ENCODE data around the gene B3GLCT. TPM values are rescaled to one million over a fixed set of nuclear protein-coding genes. Genes with fewer than 3 reads are reported as not detected.

B3GLCT gene
- total RNA-seq, 8 experiments from 2014 or later, result 4.1 to 35.7 (median 7.8) TPM

GRCh38 chr13:31274390-31274789 lies 74.6 kb downstream of the B3GLCT start:
- no peak overlapping the region for H3K4me3 ChIP-seq
- 31 to 80% (median 45%) methylated on average over 1 to 4 of the region's 4 CpGs; no CpG with 5 or more reads in 4 of the 10 experiments for WGBS, 10 experiments
- H3K4me1 ChIP-seq (replicated peaks in 1 of 2), result no peaks in the 10 kb centered on the region
- in situ Hi-C loops (cut with MboI; ENCODE audit: low pct_unique_long_range_greater_than_20kb in 2 of 9, low sequenced_read_pairs in 9 of 9, unreplicated experiment in 9 of 9), result no loop called here
- no peak overlapping the region for H3K27ac ChIP-seq
- peak in 6 of 8 experiments; percentile 55 to 93 (median 58) for ATAC-seq (replicated peaks in 6 of 8)

- H3K4me3 ChIP-seq, result no peak overlapping the region
- 75 to 100% (median 90%) methylated on average over 1 to 5 of the region's 5 CpGs for WGBS, 10 experiments
- no peak for ATAC-seq (replicated peaks in 6 of 8)
- no peak overlapping the region for H3K27ac ChIP-seq
- in situ Hi-C loops (cut with MboI; ENCODE audit: low pct_unique_long_range_greater_than_20kb in 2 of 9, low sequenced_read_pairs in 9 of 9, unreplicated experiment in 9 of 9), result no loop called here
- no peaks in the 10 kb centered on the region for H3K4me1 ChIP-seq (replicated peaks in 1 of 2)
Observed at GRCh38 chr13:31276421-31276820, 76.6 kb downstream of the B3GLCT start.

- 100% methylated on average over 1 of the region's 1 CpG; no CpG with 5 or more reads in 7 of the 10 experiments for WGBS, 10 experiments
- in situ Hi-C loops (cut with MboI; ENCODE audit: low pct_unique_long_range_greater_than_20kb in 2 of 9, low sequenced_read_pairs in 9 of 9, unreplicated experiment in 9 of 9), result no loop called here
- Histone ChIP-seq H3K27ac (no peak overlapping the region), H3K4me1 (replicated peaks in 1 of 2) (no peaks in the 10 kb centered on the region), H3K4me3 (no peak overlapping the region)
- no peak for ATAC-seq (replicated peaks in 6 of 8)
Observed at GRCh38 chr13:31278869-31279268, 79.1 kb downstream of the B3GLCT start.

- in situ Hi-C loops (cut with MboI; ENCODE audit: low pct_unique_long_range_greater_than_20kb in 2 of 9, low sequenced_read_pairs in 9 of 9, unreplicated experiment in 9 of 9), result no loop called here
- H3K4me3 ChIP-seq, result no peak overlapping the region
- WGBS, 10 experiments, result 79 to 100% (median 94%) methylated on average over 1 to 3 of the region's 3 CpGs; no CpG with 5 or more reads in 1 of the 10 experiments
- ATAC-seq (replicated peaks in 6 of 8), result no peak
- H3K4me1 ChIP-seq (replicated peaks in 1 of 2), result no peaks in the 10 kb centered on the region
- H3K27ac ChIP-seq, result no peak overlapping the region
Observed at GRCh38 chr13:31282741-31283455, 83.1 kb downstream of the B3GLCT start.

GRCh38 chr13:31286930-31287329 lies 87.2 kb downstream of the B3GLCT start:
- in situ Hi-C loops (cut with MboI; ENCODE audit: low pct_unique_long_range_greater_than_20kb in 2 of 9, low sequenced_read_pairs in 9 of 9, unreplicated experiment in 9 of 9), result no loop called here
- Histone ChIP-seq H3K4me1 (replicated peaks in 1 of 2) (no peaks in the 10 kb centered on the region), H3K4me3 (no peak overlapping the region), H3K27ac (no peak overlapping the region)
- ATAC-seq (replicated peaks in 6 of 8), result no peak
- 84 to 100% (median 94%) methylated on average over 1 to 2 of the region's 2 CpGs; no CpG with 5 or more reads in 5 of the 10 experiments for WGBS, 10 experiments

GRCh38 chr13:31301119-31301518 lies 101.3 kb downstream of the B3GLCT start:
- H3K4me3 ChIP-seq, result no peak overlapping the region
- ATAC-seq (replicated peaks in 6 of 8), result no peak

GRCh38 chr13:31310356-31310755 lies 110.6 kb downstream of the B3GLCT start:
- in situ Hi-C loops (cut with MboI; ENCODE audit: low pct_unique_long_range_greater_than_20kb in 2 of 9, low sequenced_read_pairs in 9 of 9, unreplicated experiment in 9 of 9), result no loop called here
- no peak overlapping the region for H3K27ac ChIP-seq
- H3K4me3 ChIP-seq, result no peak overlapping the region
- no peaks in the 10 kb centered on the region for H3K4me1 ChIP-seq (replicated peaks in 1 of 2)
- no peak for ATAC-seq (replicated peaks in 6 of 8)
- 85 to 100% (median 90%) methylated on average over 1 to 3 of the region's 4 CpGs; no CpG with 5 or more reads in 5 of the 10 experiments for WGBS, 10 experiments

More at GRCh38 chr13:31301119-31301518, 101.3 kb downstream of the B3GLCT start:
- Histone ChIP-seq H3K4me1 (replicated peaks in 1 of 2) (no peaks in the 10 kb centered on the region), H3K27ac (no peak overlapping the region)
- in situ Hi-C loops (cut with MboI; ENCODE audit: low pct_unique_long_range_greater_than_20kb in 2 of 9, low sequenced_read_pairs in 9 of 9, unreplicated experiment in 9 of 9), result no loop called here

- H3K4me3 ChIP-seq, result no peak overlapping the region
- in situ Hi-C loops (cut with MboI; ENCODE audit: low pct_unique_long_range_greater_than_20kb in 2 of 9, low sequenced_read_pairs in 9 of 9, unreplicated experiment in 9 of 9), result no loop called here
- peak in 1 of 8 experiments; percentile 23 for ATAC-seq (replicated peaks in 6 of 8)
- no CpG with 5 or more reads among the region's 3 CpGs for WGBS, 10 experiments
- H3K27ac ChIP-seq, result no peak overlapping the region
- H3K4me1 ChIP-seq (replicated peaks in 1 of 2), result no peaks in the 10 kb centered on the region
Observed at GRCh38 chr13:31310786-31311185, 111.0 kb downstream of the B3GLCT start.

- in situ Hi-C loops (cut with MboI; ENCODE audit: low pct_unique_long_range_greater_than_20kb in 2 of 9, low sequenced_read_pairs in 9 of 9, unreplicated experiment in 9 of 9), result no loop called here
- no peak for ATAC-seq (replicated peaks in 6 of 8)
- H3K4me3 ChIP-seq, result no peak overlapping the region
- no peak overlapping the region for H3K27ac ChIP-seq
- WGBS, 10 experiments, result 63 to 100% (median 92%) methylated on average over 1 to 2 of the region's 2 CpGs; no CpG with 5 or more reads in 2 of the 10 experiments
- H3K4me1 ChIP-seq (replicated peaks in 1 of 2), result no peaks in the 10 kb centered on the region
Observed at GRCh38 chr13:31311921-31312320, 112.1 kb downstream of the B3GLCT start.

GRCh38 chr13:31314961-31315360 lies 115.2 kb downstream of the B3GLCT start:
- no peak for ATAC-seq (replicated peaks in 6 of 8)
- no peaks in the 10 kb centered on the region for H3K4me1 ChIP-seq (replicated peaks in 1 of 2)
- in situ Hi-C loops (cut with MboI; ENCODE audit: low pct_unique_long_range_greater_than_20kb in 2 of 9, low sequenced_read_pairs in 9 of 9, unreplicated experiment in 9 of 9), result no loop called here
- H3K4me3 ChIP-seq, result no peak overlapping the region
- no peak overlapping the region for H3K27ac ChIP-seq
- 51 to 89% (median 69%) methylated on average over 1 to 2 of the region's 2 CpGs; no CpG with 5 or more reads in 2 of the 10 experiments for WGBS, 10 experiments

- in situ Hi-C loops (cut with MboI; ENCODE audit: low pct_unique_long_range_greater_than_20kb in 2 of 9, low sequenced_read_pairs in 9 of 9, unreplicated experiment in 9 of 9), result no loop called here
Observed at GRCh38 chr13:31320946-31321345, 121.2 kb downstream of the B3GLCT start.

GRCh38 chr13:31321457-31321856 lies 121.7 kb downstream of the B3GLCT start:
- in situ Hi-C loops (cut with MboI; ENCODE audit: low pct_unique_long_range_greater_than_20kb in 2 of 9, low sequenced_read_pairs in 9 of 9, unreplicated experiment in 9 of 9), result no loop called here
- H3K27ac ChIP-seq, result no peak overlapping the region
- no peak for ATAC-seq (replicated peaks in 6 of 8)
- 71 to 100% (median 100%) methylated on average over 1 to 3 of the region's 3 CpGs; no CpG with 5 or more reads in 1 of the 10 experiments for WGBS, 10 experiments
- H3K4me1 ChIP-seq (replicated peaks in 1 of 2), result peaks cover 0 to 2% of the 10 kb centered on the region in 2 donors
- H3K4me3 ChIP-seq, result no peak overlapping the region

More at GRCh38 chr13:31320946-31321345, 121.2 kb downstream of the B3GLCT start:
- WGBS, 10 experiments, result 79 to 100% (median 91%) methylated on average over 3 to 4 of the region's 4 CpGs
- Histone ChIP-seq H3K27ac (no peak overlapping the region), H3K4me3 (no peak overlapping the region), H3K4me1 (replicated peaks in 1 of 2) (peaks cover 0 to 2% of the 10 kb centered on the region in 2 donors)
- no peak for ATAC-seq (replicated peaks in 6 of 8)

GRCh38 chr13:31322026-31322425 lies 122.3 kb downstream of the B3GLCT start:
- Histone ChIP-seq H3K27ac (no peak overlapping the region), H3K4me3 (no peak overlapping the region), H3K4me1 (replicated peaks in 1 of 2) (peaks cover 0 to 2% of the 10 kb centered on the region in 2 donors)
- in situ Hi-C loops (cut with MboI; ENCODE audit: low pct_unique_long_range_greater_than_20kb in 2 of 9, low sequenced_read_pairs in 9 of 9, unreplicated experiment in 9 of 9), result no loop called here
- ATAC-seq (replicated peaks in 6 of 8), result peak in 1 of 8 experiments; percentile 35
- 48 to 100% (median 72%) methylated on average over 1 to 3 of the region's 3 CpGs; no CpG with 5 or more reads in 5 of the 10 experiments for WGBS, 10 experiments

Measured in motor neuron (in vitro differentiated cells).